HL-60 (cell line): ENCODE measurements around the gene ZNF416.

ENCODE experiments used
- DNase-seq, 2 experiments: peaks; one replicate each; pipeline ENCODE4 v3.0.0-alpha.2; 2010 to 2020; ENCODE audit warnings: low read depth in 1 of 2, low spot score in 1 of 2
- H3K27ac ChIP-seq: fragments of 250-450 bp; sonication (Bioruptor Pico); replicated peaks from 2 replicates; pipeline ENCODE4 v1.5.1; 2020; ENCODE audit warnings: mild to moderate bottlenecking, moderate library complexity
- H3K27me3 ChIP-seq: fragments of 250-450 bp; sonication (Bioruptor Pico); 2 replicates; pipeline ENCODE4 v1.5.1; 2021; ENCODE audit warnings: mild to moderate bottlenecking, moderate library complexity; ENCODE audit not compliant: insufficient read depth, poor library complexity, severe bottlenecking
- H3K4me3 ChIP-seq: replicated peaks from 2 replicates; pipeline ENCODE4 v1.5.1; 2011; ENCODE audit warnings: mild to moderate bottlenecking, control low read depth, low read length; ENCODE audit not compliant: insufficient read depth
- CTCF ChIP-seq: IDR thresholded peaks from one replicate; pipeline ENCODE4 v1.5.1; 2011; ENCODE audit warnings: low read length, control low read depth, inconsistent platforms; ENCODE audit not compliant: insufficient read depth
- GABPA ChIP-seq: IDR thresholded peaks from 2 replicates; pipeline ENCODE4 v1.6.1; 2012; ENCODE audit warnings: low read depth
- POLR2AphosphoS5 ChIP-seq: IDR thresholded peaks from 2 replicates; pipeline ENCODE4 v1.6.1; 2012; ENCODE audit warnings: low read depth
- SPI1 ChIP-seq: IDR thresholded peaks from 2 replicates; pipeline ENCODE4 v1.6.1; 2012; ENCODE audit warnings: low read depth, mild to moderate bottlenecking, borderline replicate concordance
- long read RNA-seq: library from polyadenylated mRNA; unstranded; transcript quantifications from one replicate; pipeline ENCODE4 v2.0.0, GENCODE V29; 2020
- TF ChIP-seq, protein P1 (sequence below): IDR thresholded peaks from 2 replicates; pipeline ENCODE4 v1.6.1; 2012; ENCODE audit warnings: low read depth; ENCODE audit not compliant: insufficient replicate concordance

The ZNF416 gene
- long read RNA-seq, transcript ZNF416-201 (4 exons, 2,561 nt) = major isoform, 32 of 40 reads
- long read RNA-seq, partial matches to known transcripts = 3 of 40 reads
- long read RNA-seq, other reads (novel, unspliced or antisense) = 5 of 40 reads

GRCh38 chr19:57578487-57579205 is at the start of gene ZNF416:
Gene ZNF416, minus strand, starts transcription at chr19:57578911. Its CDS starts 207 bp downstream, at chr19:57578704.
- peak within 1 kb of the TSS; percentile 83 for H3K4me3 ChIP-seq
- peak within 1 kb of the TSS; percentile 44 for H3K27ac ChIP-seq
- DNase-seq = peak; percentile 97 to 99
- peak; percentile 88 for TF ChIP-seq GABPA
- TF ChIP-seq POLR2AphosphoS5 = 0 out of 2 replicates have a peak, but pooled peaks have one; percentile 20
- no peak for TF ChIP-seq SPI1
- no peaks in the 10 kb centered on the region for H3K27me3 ChIP-seq

DNA sequence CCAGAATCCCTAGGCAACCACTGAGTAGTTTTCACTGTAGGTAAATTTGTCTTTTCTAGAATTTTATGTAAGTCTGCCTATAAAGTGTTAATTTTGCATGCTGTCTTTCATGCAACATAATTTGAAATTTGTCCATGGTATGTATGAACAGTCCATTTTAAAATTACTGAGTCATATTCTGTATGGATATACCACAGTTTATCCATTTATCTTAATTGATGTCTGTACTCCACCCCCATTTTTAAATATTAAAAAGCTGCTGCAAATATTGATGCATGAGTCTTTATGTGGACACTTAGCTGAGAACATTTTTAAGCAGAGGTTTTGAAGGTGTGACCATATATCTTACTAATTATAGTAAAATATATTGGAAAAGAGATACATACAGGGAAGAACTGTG is 44.4 kb upstream of the ZNF416 start:
- Histone ChIP-seq H3K4me3 (no peak overlapping the region), H3K27ac (no peak overlapping the region), H3K27me3 (no peaks in the 10 kb centered on the region)
- DNase-seq = no peak
- TF ChIP-seq, protein P1, sequence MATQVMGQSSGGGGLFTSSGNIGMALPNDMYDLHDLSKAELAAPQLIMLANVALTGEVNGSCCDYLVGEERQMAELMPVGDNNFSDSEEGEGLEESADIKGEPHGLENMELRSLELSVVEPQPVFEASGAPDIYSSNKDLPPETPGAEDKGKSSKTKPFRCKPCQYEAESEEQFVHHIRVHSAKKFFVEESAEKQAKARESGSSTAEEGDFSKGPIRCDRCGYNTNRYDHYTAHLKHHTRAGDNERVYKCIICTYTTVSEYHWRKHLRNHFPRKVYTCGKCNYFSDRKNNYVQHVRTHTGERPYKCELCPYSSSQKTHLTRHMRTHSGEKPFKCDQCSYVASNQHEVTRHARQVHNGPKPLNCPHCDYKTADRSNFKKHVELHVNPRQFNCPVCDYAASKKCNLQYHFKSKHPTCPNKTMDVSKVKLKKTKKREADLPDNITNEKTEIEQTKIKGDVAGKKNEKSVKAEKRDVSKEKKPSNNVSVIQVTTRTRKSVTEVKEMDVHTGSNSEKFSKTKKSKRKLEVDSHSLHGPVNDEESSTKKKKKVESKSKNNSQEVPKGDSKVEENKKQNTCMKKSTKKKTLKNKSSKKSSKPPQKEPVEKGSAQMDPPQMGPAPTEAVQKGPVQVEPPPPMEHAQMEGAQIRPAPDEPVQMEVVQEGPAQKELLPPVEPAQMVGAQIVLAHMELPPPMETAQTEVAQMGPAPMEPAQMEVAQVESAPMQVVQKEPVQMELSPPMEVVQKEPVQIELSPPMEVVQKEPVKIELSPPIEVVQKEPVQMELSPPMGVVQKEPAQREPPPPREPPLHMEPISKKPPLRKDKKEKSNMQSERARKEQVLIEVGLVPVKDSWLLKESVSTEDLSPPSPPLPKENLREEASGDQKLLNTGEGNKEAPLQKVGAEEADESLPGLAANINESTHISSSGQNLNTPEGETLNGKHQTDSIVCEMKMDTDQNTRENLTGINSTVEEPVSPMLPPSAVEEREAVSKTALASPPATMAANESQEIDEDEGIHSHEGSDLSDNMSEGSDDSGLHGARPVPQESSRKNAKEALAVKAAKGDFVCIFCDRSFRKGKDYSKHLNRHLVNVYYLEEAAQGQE = no peak
- no peak for TF ChIP-seq SPI1
- no peak for TF ChIP-seq GABPA
- TF ChIP-seq POLR2AphosphoS5 = no peak
- no peak for TF ChIP-seq CTCF

DNA sequence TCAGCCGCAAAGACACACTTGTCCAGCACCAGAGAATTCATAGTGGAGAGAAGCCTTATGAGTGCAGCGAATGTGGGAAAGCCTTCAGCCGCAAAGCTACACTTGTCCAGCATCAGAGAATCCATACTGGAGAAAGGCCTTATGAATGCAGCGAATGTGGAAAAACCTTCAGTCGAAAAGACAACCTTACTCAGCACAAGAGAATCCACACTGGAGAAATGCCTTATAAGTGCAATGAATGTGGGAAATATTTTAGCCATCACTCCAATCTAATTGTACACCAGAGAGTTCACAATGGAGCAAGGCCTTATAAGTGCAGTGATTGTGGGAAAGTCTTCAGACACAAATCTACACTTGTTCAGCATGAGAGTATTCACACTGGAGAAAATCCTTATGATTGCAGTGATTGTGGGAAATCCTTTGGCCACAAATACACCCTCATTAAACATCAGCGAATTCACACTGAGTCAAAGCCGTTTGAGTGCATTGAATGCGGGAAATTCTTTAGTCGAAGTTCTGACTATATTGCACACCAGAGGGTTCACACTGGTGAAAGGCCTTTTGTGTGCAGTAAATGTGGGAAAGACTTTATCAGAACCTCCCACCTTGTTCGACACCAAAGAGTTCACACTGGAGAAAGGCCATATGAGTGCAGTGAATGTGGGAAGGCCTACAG is 42.1 kb upstream of the ZNF416 start:
- DNase-seq = no peak
- Histone ChIP-seq H3K27me3 (no peaks in the 10 kb centered on the region), H3K4me3 (no peak overlapping the region), H3K27ac (no peak overlapping the region)
- TF ChIP-seq GABPA = no peak
- TF ChIP-seq SPI1 = no peak
- TF ChIP-seq POLR2AphosphoS5 = no peak
- no peak for TF ChIP-seq CTCF
- TF ChIP-seq, protein P1 = no peak

DNA sequence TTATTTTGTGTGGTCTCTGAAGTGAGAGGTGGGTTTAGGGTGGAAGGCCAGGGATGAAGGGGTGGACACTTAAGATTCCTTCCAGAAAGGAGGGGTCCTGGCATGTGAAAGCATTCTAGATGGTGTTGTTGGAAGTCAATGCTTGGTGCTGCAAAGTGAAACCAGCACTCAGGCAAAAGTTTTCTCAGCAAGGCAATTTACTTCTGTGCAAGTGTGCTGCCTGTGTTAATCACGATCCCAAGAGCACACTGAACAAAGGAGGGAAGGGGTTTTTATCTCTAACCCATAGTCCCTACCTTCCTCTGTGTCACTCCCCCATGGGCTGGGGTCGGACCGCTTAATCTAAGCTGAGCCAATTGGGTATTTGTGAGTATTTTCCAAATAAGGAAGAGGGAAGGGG is 36.6 kb upstream of the ZNF416 start:
- Histone ChIP-seq H3K27ac (no peak overlapping the region), H3K4me3 (no peak overlapping the region)
- no peak for DNase-seq

More for the DNA sequence above, 36.6 kb upstream of the ZNF416 start:
- TF ChIP-seq, protein P1 = no peak
- TF ChIP-seq CTCF (no peak), SPI1 (no peak), GABPA (no peak), POLR2AphosphoS5 (no peak)
- no peaks in the 10 kb centered on the region for H3K27me3 ChIP-seq
